ENCODE measurements around the gene UBE2V1. TPM values are rescaled to one million over a fixed set of nuclear protein-coding genes. Genes with fewer than 3 reads are reported as not detected.
"Not testable (repeated sequence)": the region's sequence is repeated elsewhere in the genome, so short reads cannot be mapped to it uniquely, and the experiment has no call there.

The UBE2V1 gene
- polyA plus RNA-seq, 4 donors, result 131 to 172 (median 150) TPM

GRCh38 chr20:50138120-50138478 lies 25.1 kb upstream of the UBE2V1 start:
- DNase-seq (ENCODE audit: low read depth in 4 of 4, low spot score in 2 of 4), result no peak

GRCh38 chr20:50137702-50138101 lies 24.8 kb upstream of the UBE2V1 start:
- DNase-seq (ENCODE audit: low read depth in 4 of 4, low spot score in 2 of 4), result not testable (repeated sequence)

- no peak for DNase-seq (ENCODE audit: low read depth in 4 of 4, low spot score in 2 of 4)
Observed at GRCh38 chr20:50136822-50137599, 24.1 kb upstream of the UBE2V1 start.

- DNase-seq (ENCODE audit: low read depth in 4 of 4, low spot score in 2 of 4), result not testable (repeated sequence)
Observed at GRCh38 chr20:50135157-50135556, 22.2 kb upstream of the UBE2V1 start.

- no peak for DNase-seq (ENCODE audit: low read depth in 4 of 4, low spot score in 2 of 4)
Observed at GRCh38 chr20:50133474-50134217, 20.7 kb upstream of the UBE2V1 start.

GRCh38 chr20:50133041-50133440 lies 20.1 kb upstream of the UBE2V1 start:
- DNase-seq (ENCODE audit: low read depth in 4 of 4, low spot score in 2 of 4), result no peak

GRCh38 chr20:50130995-50131394 lies 18.0 kb upstream of the UBE2V1 start:
- no peak for DNase-seq (ENCODE audit: low read depth in 4 of 4, low spot score in 2 of 4)

GRCh38 chr20:50130356-50130723 lies 17.4 kb upstream of the UBE2V1 start:
- no peak for DNase-seq (ENCODE audit: low read depth in 4 of 4, low spot score in 2 of 4)

GRCh38 chr20:50129662-50130355 lies 16.9 kb upstream of the UBE2V1 start:
- DNase-seq (ENCODE audit: low read depth in 4 of 4, low spot score in 2 of 4), result no peak

- no peak for DNase-seq (ENCODE audit: low read depth in 4 of 4, low spot score in 2 of 4)
Observed at GRCh38 chr20:50128520-50128905, 15.6 kb upstream of the UBE2V1 start.

- no peak for DNase-seq (ENCODE audit: low read depth in 4 of 4, low spot score in 2 of 4)
Observed at GRCh38 chr20:50127587-50128519, 14.9 kb upstream of the UBE2V1 start.

GRCh38 chr20:50126662-50127061 lies 13.7 kb upstream of the UBE2V1 start:
- DNase-seq (ENCODE audit: low read depth in 4 of 4, low spot score in 2 of 4), result no peak

GRCh38 chr20:50125279-50125678 lies 12.3 kb upstream of the UBE2V1 start:
- DNase-seq (ENCODE audit: low read depth in 4 of 4, low spot score in 2 of 4), result no peak

GRCh38 chr20:50124496-50124895 lies 11.5 kb upstream of the UBE2V1 start:
- no peak for DNase-seq (ENCODE audit: low read depth in 4 of 4, low spot score in 2 of 4)

GRCh38 chr20:50123418-50123817 lies 10.5 kb upstream of the UBE2V1 start:
- no peak for DNase-seq (ENCODE audit: low read depth in 4 of 4, low spot score in 2 of 4)

- no peak for DNase-seq (ENCODE audit: low read depth in 4 of 4, low spot score in 2 of 4)
Observed at GRCh38 chr20:50122763-50123162, 9.8 kb upstream of the UBE2V1 start.

GRCh38 chr20:50121858-50122271 lies 8.9 kb upstream of the UBE2V1 start:
- no peak for DNase-seq (ENCODE audit: low read depth in 4 of 4, low spot score in 2 of 4)

- DNase-seq (ENCODE audit: low read depth in 4 of 4, low spot score in 2 of 4), result no peak
Observed at GRCh38 chr20:50120935-50121693, 8.2 kb upstream of the UBE2V1 start.

- no peak for DNase-seq (ENCODE audit: low read depth in 4 of 4, low spot score in 2 of 4)
Observed at GRCh38 chr20:50118203-50118602, 5.3 kb upstream of the UBE2V1 start.

All from left renal cortex interstitium (tissue), 4 donors.